Loucy (cell line): Measurements from ENCODE around the gene OR5H14.
"Not testable (repeated sequence)": the region's sequence is repeated elsewhere in the genome, so short reads cannot be mapped to it uniquely, and the experiment has no call there.

ENCODE experiments used
- H2AFZ ChIP-seq: fragments of 200-600 bp; sonication (generic); 2 replicates; pipeline ENCODE4 v1.6.0; 2016; ENCODE audit warnings: antibody characterized with exemption, mild to moderate bottlenecking, low read length, moderate library complexity
- H3F3A ChIP-seq: fragments of 200-600 bp; 2 replicates; pipeline ENCODE4 v1.6.0; 2016; ENCODE audit warnings: antibody characterized with exemption, low read depth, mild to moderate bottlenecking
- H3K27me3 ChIP-seq: fragments of 200-600 bp; sonication (generic); 2 replicates; pipeline ENCODE4 v1.6.1; 2014; ENCODE audit warnings: low read length, mild to moderate bottlenecking; ENCODE audit not compliant: insufficient read depth, poor library complexity, severe bottlenecking
- H3K36me3 ChIP-seq: fragments of 200-600 bp; sonication (generic); 2 replicates; pipeline ENCODE4 v1.6.1; 2016; ENCODE audit warnings: low read length; ENCODE audit not compliant: insufficient read depth
- H3K4me1 ChIP-seq: fragments of 200-600 bp; sonication (generic); 2 replicates; pipeline ENCODE4 v1.5.1; 2014; ENCODE audit warnings: low read length, mild to moderate bottlenecking; ENCODE audit not compliant: insufficient read depth, poor library complexity, severe bottlenecking
- H3K4me2 ChIP-seq: fragments of 200-600 bp; sonication (generic); 2 replicates; pipeline ENCODE4 v1.6.0; 2014; ENCODE audit warnings: antibody characterized with exemption, low read length, low read depth, mild to moderate bottlenecking; ENCODE audit not compliant: poor library complexity, severe bottlenecking
- H3K4me3 ChIP-seq: fragments of 200-600 bp; sonication (generic); 2 replicates; pipeline ENCODE4 v1.5.1; 2014; ENCODE audit warnings: low read length, mild to moderate bottlenecking, mixed read lengths; ENCODE audit not compliant: poor library complexity, severe bottlenecking
- H3K79me2 ChIP-seq: fragments of 200-600 bp; sonication (generic); 2 replicates; pipeline ENCODE4 v1.6.1; 2014; ENCODE audit warnings: low read length; ENCODE audit not compliant: insufficient read depth
- H3K9ac ChIP-seq: fragments of 200-600 bp; sonication (generic); 2 replicates; pipeline ENCODE4 v1.6.0; 2014; ENCODE audit warnings: mild to moderate bottlenecking, low read depth, low read length, moderate library complexity; ENCODE audit not compliant: poor library complexity, severe bottlenecking
- H3K9me2 ChIP-seq: fragments of 200-600 bp; sonication (generic); replicated peaks from 2 replicates; pipeline ENCODE4 v1.6.1; 2016; ENCODE audit warnings: low read depth, low read length, mixed read lengths
- H3K9me3 ChIP-seq: fragments of 200-600 bp; sonication (generic); 2 replicates; pipeline ENCODE4 v1.6.1; 2014; ENCODE audit warnings: mild to moderate bottlenecking, antibody characterized with exemption, low read length, low read depth; ENCODE audit not compliant: insufficient read depth
- H4K20me1 ChIP-seq: fragments of 200-600 bp; sonication (generic); 2 replicates; pipeline ENCODE4 v1.6.0; 2014; ENCODE audit warnings: antibody characterized with exemption, low read length, mild to moderate bottlenecking; ENCODE audit not compliant: insufficient read depth, poor library complexity, severe bottlenecking
- CTCF ChIP-seq: fragments of 200-600 bp; sonication (generic); conservative IDR thresholded peaks from 2 replicates; pipeline ENCODE4 v1.5.1; 2014; ENCODE audit warnings: mild to moderate bottlenecking, antibody characterized with exemption, low read length
- EZH2phosphoT487 ChIP-seq: fragments of 200-600 bp; IDR thresholded peaks from 2 replicates; pipeline ENCODE4 v1.6.1; 2018; ENCODE audit warnings: antibody characterized with exemption, mild to moderate bottlenecking, moderate library complexity, borderline replicate concordance

The OR5H14 gene

GRCh38 chr3:98188545-98188944 is 41.3 kb downstream of the OR5H14 start:
- TF ChIP-seq EZH2phosphoT487 (no peak), CTCF (peak; percentile 65)
- Histone ChIP-seq H3K36me3 (no peaks in the 10 kb centered on the region), H3K9me2 (no peaks in the 10 kb centered on the region), H3K27me3 (no peaks in the 10 kb centered on the region), H3K9ac (no peak overlapping the region), H3K79me2 (no peaks in the 10 kb centered on the region), H2AFZ (no peak overlapping the region; the same call in 1 of the 2 replicates), H3K9me3 (no peaks in the 10 kb centered on the region), H4K20me1 (no peaks in the 10 kb centered on the region), H3K4me1 (no peaks in the 10 kb centered on the region), H3K4me3 (no peak overlapping the region), H3K4me2 (no peak overlapping the region), H3F3A (no peaks in the 10 kb centered on the region)

- not testable (repeated sequence) for H3K9ac ChIP-seq, H3K4me2 ChIP-seq, H3K4me1 ChIP-seq, H3K27me3 ChIP-seq, H3K9me2 ChIP-seq, H3K36me3 ChIP-seq, H3K9me3 ChIP-seq, H3K4me3 ChIP-seq, H3F3A ChIP-seq, H3K79me2 ChIP-seq, H2AFZ ChIP-seq, H4K20me1 ChIP-seq
These were observed 43.6 kb downstream of the OR5H14 start for GRCh38 chr3:98190911-98191310.

GRCh38 chr3:98196293-98196692 is 49.0 kb downstream of the OR5H14 start:
- not testable (repeated sequence) for H3K9me3 ChIP-seq, H3F3A ChIP-seq, H3K4me3 ChIP-seq, H3K36me3 ChIP-seq, H3K79me2 ChIP-seq, H3K27me3 ChIP-seq, H2AFZ ChIP-seq, H3K4me1 ChIP-seq, H3K4me2 ChIP-seq, H4K20me1 ChIP-seq, H3K9ac ChIP-seq, H3K9me2 ChIP-seq

DNA sequence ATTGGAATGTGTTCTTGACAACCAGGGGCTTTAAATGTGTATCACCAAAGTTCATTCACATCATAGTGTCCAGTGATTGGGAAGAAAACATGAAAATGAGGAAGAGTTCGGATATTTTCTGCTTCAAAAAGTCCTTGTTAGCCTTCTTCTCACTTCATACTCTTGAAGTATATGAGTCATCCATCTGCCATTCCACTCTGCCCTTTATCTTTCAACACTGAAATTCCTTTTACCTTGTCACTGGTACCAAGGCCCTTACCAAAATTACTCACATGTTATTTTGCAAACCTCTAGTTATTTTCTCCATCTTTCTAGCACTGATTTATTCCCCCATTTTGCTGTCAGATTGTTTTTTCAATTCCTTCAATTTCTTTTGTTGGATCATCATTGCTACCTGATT is 51.7 kb downstream of the OR5H14 start:
- no peak overlapping the region for H3K4me3 ChIP-seq
- H3K27me3 ChIP-seq, result no peaks in the 10 kb centered on the region
- no peaks in the 10 kb centered on the region for H3K36me3 ChIP-seq
- no peak overlapping the region for H2AFZ ChIP-seq
- H3F3A ChIP-seq, result no peaks in the 10 kb centered on the region
- no peaks in the 10 kb centered on the region for H4K20me1 ChIP-seq
- H3K79me2 ChIP-seq, result no peaks in the 10 kb centered on the region
- no peak overlapping the region for H3K4me2 ChIP-seq
- H3K9me2 ChIP-seq, result 0 out of 2 replicates have a peak, but pooled peaks cover 6% of the 10 kb centered on the region
- TF ChIP-seq CTCF (no peak), EZH2phosphoT487 (no peak)
- H3K9ac ChIP-seq, result no peak overlapping the region
- H3K9me3 ChIP-seq, result no peaks in the 10 kb centered on the region
- no peaks in the 10 kb centered on the region for H3K4me1 ChIP-seq
